OCI-LY7 (cell line): ENCODE data around the gene ZKSCAN1. TPM values are rescaled to one million over a fixed set of nuclear protein-coding genes. Genes with fewer than 3 reads are reported as not detected.
A peak's percentile ranks its signal among the peaks of the same experiment; 100 is the strongest.
"Not testable (repeated sequence)": the region's sequence is repeated elsewhere in the genome, so short reads cannot be mapped to it uniquely, and the experiment has no call there.

Experiments
- Bru-seq: library from RNA; stranded (reverse); fragments of 400-500 nt; gene quantifications from one replicate; lab custom pipeline; 2021; lab: Mats Ljungman, UMichigan
- BruChase-seq, 2 experiments: library from RNA; stranded (reverse); fragments of 400-500 nt; gene quantifications; one replicate each; lab custom pipeline; 2021; lab: Mats Ljungman, UMichigan
- BruUV-seq: library from RNA; stranded (reverse); fragments of 400-500 nt; replicated peaks from 2 replicates; lab custom pipeline; 2021; lab: Mats Ljungman, UMichigan
- CTCF ChIA-PET: fragments of 300-600 bp; sonication (Branson Sonifier 250); formaldehyde crosslinking; loops from one replicate; lab custom pipeline; 2022; ENCODE audit warnings: antibody characterized with exemption; ENCODE audit not compliant: unreplicated experiment; lab: Charles Lee
- POLR2A ChIA-PET: fragments of 300-600 bp; sonication (Branson Sonifier 250); formaldehyde crosslinking; loops from one replicate; lab custom pipeline; 2022; ENCODE audit warnings: antibody characterized with exemption; lab: Charles Lee
- DNase-seq: peaks from one replicate; pipeline ENCODE4 v3.0.0-alpha.2; 2015; ENCODE audit warnings: low spot score
- H2AFZ ChIP-seq: fragments of 200-600 bp; sonication (generic), shearing (Covaris generic); 2 replicates; pipeline ENCODE4 v1.6.1; 2014; ENCODE audit warnings: mild to moderate bottlenecking, antibody characterized with exemption, low read length, moderate library complexity
- H3K27ac ChIP-seq: fragments of 200-600 bp; sonication (generic); 2 replicates; pipeline ENCODE4 v1.5.1; 2014; ENCODE audit warnings: mixed run types, low read depth, mild to moderate bottlenecking, moderate library complexity, low read length, inconsistent platforms; ENCODE audit not compliant: poor library complexity, severe bottlenecking
- H3K36me3 ChIP-seq: fragments of 200-600 bp; sonication (generic); 2 replicates; pipeline ENCODE4 v1.6.1; 2014; ENCODE audit warnings: mild to moderate bottlenecking, antibody characterized with exemption, low read length, moderate library complexity, mixed read lengths; ENCODE audit not compliant: insufficient read depth
- H3K4me1 ChIP-seq: fragments of 200-600 bp; sonication (generic); 2 replicates; pipeline ENCODE4 v1.5.1; 2014; ENCODE audit warnings: mild to moderate bottlenecking, low read length; ENCODE audit not compliant: insufficient read depth, poor library complexity, severe bottlenecking
- H3K4me2 ChIP-seq: fragments of 200-600 bp; sonication (generic); 2 replicates; pipeline ENCODE4 v1.6.1; 2014; ENCODE audit warnings: mild to moderate bottlenecking, low read length
- H3K4me3 ChIP-seq: fragments of 200-600 bp; sonication (generic); 2 replicates; pipeline ENCODE4 v1.5.1; 2014; ENCODE audit warnings: mild to moderate bottlenecking, low read depth, low read length; ENCODE audit not compliant: poor library complexity, severe bottlenecking
- H3K79me2 ChIP-seq: fragments of 200-600 bp; sonication (generic); 2 replicates; pipeline ENCODE4 v1.6.1; 2016; ENCODE audit warnings: low read depth, mild to moderate bottlenecking, low read length, moderate library complexity, mixed read lengths; ENCODE audit not compliant: insufficient read depth
- H3K9me2 ChIP-seq: fragments of 200-600 bp; sonication (generic); 2 replicates; pipeline ENCODE4 v1.6.1; 2016; ENCODE audit warnings: mild to moderate bottlenecking, low read length, mixed read lengths; ENCODE audit not compliant: insufficient read depth
- H3K9me3 ChIP-seq: fragments of 200-600 bp; sonication (generic); 2 replicates; pipeline ENCODE4 v1.6.1; 2014; ENCODE audit warnings: mild to moderate bottlenecking, mixed run types, low read length, mixed read lengths
- H4K20me1 ChIP-seq: fragments of 200-600 bp; sonication (generic); 2 replicates; pipeline ENCODE4 v1.6.1; 2014; ENCODE audit warnings: mild to moderate bottlenecking, antibody characterized with exemption, low read length, moderate library complexity, mixed read lengths; ENCODE audit not compliant: insufficient read depth
- EZH2phosphoT487 ChIP-seq: fragments of 200-600 bp; sonication (generic); IDR thresholded peaks from 2 replicates; pipeline ENCODE4 v1.6.1; 2018; ENCODE audit warnings: low read depth, borderline replicate concordance, mild to moderate bottlenecking, mixed run types, antibody characterized with exemption, low read length, moderate library complexity, mixed read lengths
- intact Hi-C: fragments of 100-400 bp; cut with micrococcal nuclease; formaldehyde crosslinking; loops from one replicate; pipeline ENCODE4 v1.10.0; 2022; ENCODE audit not compliant: unreplicated experiment
- long read RNA-seq: library from polyadenylated mRNA; stranded (forward); transcript quantifications from one replicate; pipeline ENCODE4 v2.0.0, GENCODE V29; 2022
- total RNA-seq, 2 experiments: library from RNA; depleted of rRNA in 1 of 2; stranded (reverse); fragments of >200 nt in 1 of 2; shearing (Covaris generic) in 1 of 2; gene quantifications; 2 replicates each; pipeline ENCODE4 v1.2.3, GENCODE V29; 2014 to 2022
- TF ChIP-seq, protein P1 (sequence below): fragments of 200-600 bp; sonication (generic); conservative IDR thresholded peaks from 2 replicates; pipeline ENCODE4 v1.5.1; 2014; ENCODE audit warnings: mild to moderate bottlenecking, antibody characterized with exemption, low read length, moderate library complexity, mixed read lengths

ZKSCAN1 gene
- total RNA-seq (2014; rRNA removed; shearing (Covaris generic)) (20.2 and 21.4 TPM in 2 replicates), total RNA-seq (2022) (48.1 and 55.4 TPM in 2 replicates), Bru-seq, nascent RNA (percentile 83 among the genes with signal in this experiment), BruChase-seq, experiment 1, labeled RNA remaining after a 6-hour chase (percentile 91 among the genes with signal in this experiment), BruChase-seq, experiment 2, labeled RNA remaining after a 2-hour chase (percentile 92 among the genes with signal in this experiment)
- long read RNA-seq, full-length matches to known transcripts = 9 of 29 reads
- long read RNA-seq, partial matches to known transcripts = 1 of 29 reads
- long read RNA-seq, other reads (novel, unspliced or antisense) = 19 of 29 reads

DNA sequence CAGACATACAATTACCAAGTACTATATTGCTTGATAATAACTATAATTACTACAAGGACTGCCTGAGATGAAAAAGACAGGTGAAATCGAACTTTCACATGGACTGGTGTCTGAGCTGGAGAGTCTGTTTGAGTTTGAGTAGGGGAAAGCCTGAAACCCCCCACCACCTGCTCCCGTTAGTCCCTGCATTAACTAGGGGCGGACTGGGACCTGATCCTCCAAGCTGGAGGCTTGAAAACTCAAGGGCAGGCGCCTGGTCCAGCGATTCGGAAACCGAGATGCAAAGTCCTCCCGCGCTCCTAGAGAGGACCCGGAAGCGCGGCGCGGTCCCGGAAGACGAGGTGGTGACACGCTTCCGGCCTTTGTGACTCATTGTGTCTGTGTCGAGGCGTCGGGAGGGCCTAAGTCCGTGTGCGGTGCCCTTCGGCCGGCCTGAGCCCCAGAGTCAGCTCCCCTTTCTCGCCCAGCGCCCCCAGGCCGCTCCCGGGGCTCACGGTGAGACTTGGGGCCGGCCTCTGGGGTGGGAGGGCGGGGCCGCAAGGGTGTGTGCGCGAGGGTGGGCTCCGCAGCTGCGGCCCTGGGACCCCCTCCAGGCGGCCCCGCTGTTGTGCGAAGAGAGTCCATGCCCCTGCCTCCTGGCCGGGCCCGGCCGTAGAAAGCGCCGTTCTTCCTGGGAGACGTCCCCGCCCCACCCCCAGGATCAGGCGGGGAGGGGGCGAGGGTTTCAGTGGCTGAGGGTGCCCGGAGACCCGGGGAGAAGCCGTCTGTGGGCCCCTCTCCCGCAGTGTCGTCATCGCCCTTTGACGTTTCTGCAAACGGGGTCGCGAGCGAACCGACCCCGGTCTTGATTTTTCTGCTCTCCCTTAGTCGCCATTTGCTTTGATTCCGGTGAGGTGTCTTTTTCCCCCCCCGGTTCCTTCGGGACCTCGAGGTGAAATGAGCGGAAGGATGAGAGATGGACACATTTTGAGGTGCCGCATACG lies at the start of gene ZKSCAN1:
ZKSCAN1 (plus strand) TSS at position 365 of the 983 bp plus-strand sequence. CDS start 7,911 bp downstream, outside the sequence.
- Histone ChIP-seq H3K4me1 (peaks cover 20% of the 10 kb centered on the region), H2AFZ (peak within 1 kb of the TSS; percentile 99), H3K27ac (peak within 1 kb of the TSS; percentile 22), H3K79me2 (peaks cover 27% of the 10 kb centered on the region), H3K4me3 (peak within 1 kb of the TSS; percentile 100), H3K9me2 (no peaks in the 10 kb centered on the region), H4K20me1 (peaks cover 14% of the 10 kb centered on the region; the same call in 1 of the 2 replicates), H3K36me3 (peaks cover 6% of the 10 kb centered on the region; the same call in 1 of the 2 replicates), H3K4me2 (peak within 1 kb of the TSS; percentile 99), H3K9me3 (no peaks in the 10 kb centered on the region)
- no TSS peak for BruUV-seq
- DNase-seq = peak; percentile 95
- TF ChIP-seq EZH2phosphoT487 = no peak
- TF ChIP-seq, protein P1, sequence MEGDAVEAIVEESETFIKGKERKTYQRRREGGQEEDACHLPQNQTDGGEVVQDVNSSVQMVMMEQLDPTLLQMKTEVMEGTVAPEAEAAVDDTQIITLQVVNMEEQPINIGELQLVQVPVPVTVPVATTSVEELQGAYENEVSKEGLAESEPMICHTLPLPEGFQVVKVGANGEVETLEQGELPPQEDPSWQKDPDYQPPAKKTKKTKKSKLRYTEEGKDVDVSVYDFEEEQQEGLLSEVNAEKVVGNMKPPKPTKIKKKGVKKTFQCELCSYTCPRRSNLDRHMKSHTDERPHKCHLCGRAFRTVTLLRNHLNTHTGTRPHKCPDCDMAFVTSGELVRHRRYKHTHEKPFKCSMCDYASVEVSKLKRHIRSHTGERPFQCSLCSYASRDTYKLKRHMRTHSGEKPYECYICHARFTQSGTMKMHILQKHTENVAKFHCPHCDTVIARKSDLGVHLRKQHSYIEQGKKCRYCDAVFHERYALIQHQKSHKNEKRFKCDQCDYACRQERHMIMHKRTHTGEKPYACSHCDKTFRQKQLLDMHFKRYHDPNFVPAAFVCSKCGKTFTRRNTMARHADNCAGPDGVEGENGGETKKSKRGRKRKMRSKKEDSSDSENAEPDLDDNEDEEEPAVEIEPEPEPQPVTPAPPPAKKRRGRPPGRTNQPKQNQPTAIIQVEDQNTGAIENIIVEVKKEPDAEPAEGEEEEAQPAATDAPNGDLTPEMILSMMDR = no peak
- ChIA-PET CTCF (interaction anchor here (0.9 kb wide), 1 partner anchor 24 kb away, joined by 4 read pairs; no protein-coding TSS in a partner anchor), POLR2A (interaction anchor here (0.5 to 1.2 kb wide), 14 partner anchors 11 to 1044 kb away, joined by 3 to 9 read pairs (median 4); partner anchors contain the start of genes TRIM4 and ZSCAN21)
- intact Hi-C loops = loop anchor here (1.0 to 2.0 kb wide), 2 partner anchors 33 to 36 kb away; partner anchors contain the start of gene ZSCAN21

- H3K27ac ChIP-seq = no peak overlapping the region
- ChIA-PET POLR2A (interaction anchor here (0.7 kb wide), 3 partner anchors 31 to 136 kb away, joined by 3 to 4 read pairs (median 3); no protein-coding TSS in a partner anchor), CTCF (no interaction called here)
- intact Hi-C loops = no loop called here
- no peak for TF ChIP-seq EZH2phosphoT487
- TF ChIP-seq, protein P1 = no peak
- no peaks in the 10 kb centered on the region for H3K79me2 ChIP-seq
- H3K4me1 ChIP-seq = no peaks in the 10 kb centered on the region
- H3K36me3 ChIP-seq = no peaks in the 10 kb centered on the region
- H3K9me2 ChIP-seq = no peaks in the 10 kb centered on the region
- H2AFZ ChIP-seq = no peak overlapping the region
- no peaks in the 10 kb centered on the region for H3K9me3 ChIP-seq
- BruUV-seq = no TSS peak
- H3K4me2 ChIP-seq = no peak overlapping the region
- no peak overlapping the region for H3K4me3 ChIP-seq
- DNase-seq = no peak
- H4K20me1 ChIP-seq = no peaks in the 10 kb centered on the region
Observed at GRCh38 chr7:99969298-99969697, 46.1 kb upstream of the ZKSCAN1 start.

DNA sequence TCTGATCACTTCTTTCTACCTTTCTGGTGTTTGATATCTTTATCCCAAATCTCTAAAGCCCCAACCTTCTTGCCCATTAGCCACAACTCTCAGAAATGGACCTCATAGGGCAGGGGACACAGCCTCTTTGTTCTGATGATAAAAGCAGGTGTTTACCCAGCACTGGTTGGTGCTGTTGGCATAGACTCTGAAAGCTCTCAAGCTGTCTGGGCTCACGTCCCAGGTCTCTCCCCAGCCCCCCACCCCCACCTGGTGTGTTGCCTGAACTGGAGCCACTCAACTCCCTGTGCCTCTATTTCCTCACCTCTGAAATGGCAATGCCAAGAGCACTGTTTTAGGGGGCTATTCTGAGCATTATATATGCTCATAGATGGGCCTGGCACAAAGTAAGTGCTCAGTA lies 45.6 kb upstream of the ZKSCAN1 start:
- POLR2A ChIA-PET = interaction anchor here (0.7 kb wide), 1 partner anchor 93 kb away, joined by 4 read pairs; no protein-coding TSS in a partner anchor
- H3K4me3 ChIP-seq, H3K9me3 ChIP-seq, DNase-seq, H3K36me3 ChIP-seq, H4K20me1 ChIP-seq, intact Hi-C loops, H2AFZ ChIP-seq, H3K79me2 ChIP-seq, H3K4me1 ChIP-seq, H3K27ac ChIP-seq, BruUV-seq, H3K4me2 ChIP-seq, H3K9me2 ChIP-seq, CTCF ChIA-PET: not testable (repeated sequence)
